Pancreas (tissue), 10 donors: Measurements from ENCODE around the gene CDC14B. TPM values are rescaled to one million over a fixed set of nuclear protein-coding genes. Genes with fewer than 3 reads are reported as not detected.
A peak's percentile ranks its signal among the peaks of the same experiment; 100 is the strongest.
"Not testable (repeated sequence)": the region's sequence is repeated elsewhere in the genome, so short reads cannot be mapped to it uniquely, and the experiment has no call there.

ENCODE experiments used
- ATAC-seq, 4 donors: fragments of 200-7000 bp; cut with Tn5 transposase; one replicate each; pipeline versions ENCODE4 v1.8.0 to v1.9.1; 2020; ENCODE audit warnings: mild to moderate bottlenecking in 4 of 4, moderate library complexity in 4 of 4
- DNase-seq, 6 donors: peaks; one replicate each; pipeline ENCODE4 v3.0.0-alpha.2; 2020
- FAIRE-seq: peaks from 2 replicates; lab custom pipeline; 2012; peaks lifted over from hg19 to GRCh38; lab: Jason Lieb, UNC
- H3K27ac ChIP-seq, 4 donors: fragments of 200-600 bp; sonication (generic); 1 replicate in 3 of 4; 2 replicates in 1 of 4; pipeline versions ENCODE4 v1.5.0 to v1.8.0; 2020
- H3K27me3 ChIP-seq, 4 donors: fragments of 200-600 bp; one replicate each; pipeline ENCODE4 v1.8.0; 2021
- H3K36me3 ChIP-seq, 3 donors: fragments of 200-600 bp; sonication (generic) in 1 of 3; one replicate each; pipeline versions ENCODE4 v1.5.0 to v1.8.0; 2020 to 2021
- H3K4me1 ChIP-seq, 3 donors: fragments of 200-600 bp; one replicate each; pipeline ENCODE4 v1.8.0; 2021
- H3K4me3 ChIP-seq, 4 donors: fragments of 200-600 bp; sonication (generic) in 2 of 4; one replicate each; pipeline versions ENCODE4 v1.5.0 to v1.8.0; 2020 to 2021
- H3K9me3 ChIP-seq, 4 donors: fragments of 200-600 bp; one replicate each; pipeline ENCODE4 v1.8.0; 2021
- WGBS, 2 donors: extraction: QIAGEN DNeasy Blood & Tissue Kit; methylation state at CpG; one replicate each; pipeline ENCODE4 v1.1.7; 2013; 5-methylcytosine and 5-hydroxymethylcytosine counted together
- intact Hi-C, 3 donors: fragments of 100-400 bp; cut with DNase I; formaldehyde crosslinking; loops; one replicate each; pipeline versions ENCODE4 v1.11.1 to v1.14.2; 2022
- polyA plus RNA-seq, 2 donors: library from polyadenylated mRNA; stranded (reverse); fragments of 200-250 nt; gene quantifications; one replicate each; pipeline ENCODE4 v1.2.3, GENCODE V29; 2013
- total RNA-seq, 6 donors: library from RNA; stranded (reverse); fragmentation: NEBNext Ultra II Directional in 4 of 6; extraction: Animal tissue kit (Norgen Biotek cat#: 25700) in 4 of 6; gene quantifications; one replicate each; pipeline versions ENCODE4 v1.2.1 to v1.2.4, GENCODE V29; 2021 to 2023
- TF ChIP-seq, protein P1 (sequence below), 4 donors: fragments of 200-600 bp; sonication (generic) in 3 of 4; IDR thresholded peaks; one replicate each; pipeline versions ENCODE4 v1.5.0 to v1.8.0; 2021; ENCODE audit warnings: antibody characterized with exemption in 4 of 4
- donor health status: healthy with polysubstance abuse.
- donor health status: DM: no; HTN: no; CAD: no; lungs with moderate emphysema.
- donor health status: DM: no; HTN: no; CAD: no.
- donor health status: control.
- donor health status: control.
- donor health status: Bipolar disorder and iron deficiency.
- donor health status: DM: yes; HTN: yes; CAD: no.
- donor health status: DM: no; HTN: no; CAD: no.
- donor health status: DM: no; HTN: no; CAD: no.
- donor health status: DM: yes; HTN: yes; CAD: no.

CDC14B gene
- total and polyA plus RNA-seq, 8 donors: 4.6 to 19.3 (median 11.4) TPM

DNA sequence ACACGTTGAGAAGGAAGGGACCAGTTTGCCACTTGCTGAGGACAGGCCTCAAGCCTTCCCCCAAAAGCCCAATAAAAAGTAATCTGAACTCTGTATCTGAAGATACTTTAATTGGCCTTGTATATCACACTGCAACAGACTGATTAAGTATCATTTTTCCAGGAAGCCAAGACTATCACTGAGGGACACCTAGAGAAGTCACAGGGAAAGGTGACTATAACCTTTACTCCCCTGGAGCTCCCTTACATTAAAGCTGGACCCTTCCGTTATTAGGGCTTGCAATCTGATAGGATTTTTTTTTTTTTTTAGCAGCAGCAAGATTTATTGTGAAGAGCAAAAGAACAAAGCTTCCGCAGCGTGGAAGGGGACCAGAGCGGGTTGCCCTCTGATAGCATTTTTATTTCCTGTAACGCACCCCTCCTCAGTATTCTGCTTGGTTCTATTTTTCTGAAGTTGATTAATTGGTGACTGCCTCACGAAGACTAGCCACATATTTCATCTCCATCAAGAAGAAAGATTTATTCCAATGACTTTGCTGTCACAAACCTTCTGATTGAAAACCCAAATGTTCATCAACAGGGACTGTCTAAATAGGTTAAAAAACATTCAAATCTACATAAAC, 2.7 kb downstream of the CDC14B start:
- no peak for FAIRE-seq
- Histone ChIP-seq H3K27me3 (no peaks in the 10 kb centered on the region), H3K4me3 (no peak overlapping the region), H3K4me1 (peaks cover 0 to 7% (median 0%) of the 10 kb centered on the region in 3 donors), H3K9me3 (no peaks in the 10 kb centered on the region), H3K27ac (no peak overlapping the region), H3K36me3 (no peaks in the 10 kb centered on the region)
- intact Hi-C loops: no loop called here
- ATAC-seq: no peak
- TF ChIP-seq, protein P1, sequence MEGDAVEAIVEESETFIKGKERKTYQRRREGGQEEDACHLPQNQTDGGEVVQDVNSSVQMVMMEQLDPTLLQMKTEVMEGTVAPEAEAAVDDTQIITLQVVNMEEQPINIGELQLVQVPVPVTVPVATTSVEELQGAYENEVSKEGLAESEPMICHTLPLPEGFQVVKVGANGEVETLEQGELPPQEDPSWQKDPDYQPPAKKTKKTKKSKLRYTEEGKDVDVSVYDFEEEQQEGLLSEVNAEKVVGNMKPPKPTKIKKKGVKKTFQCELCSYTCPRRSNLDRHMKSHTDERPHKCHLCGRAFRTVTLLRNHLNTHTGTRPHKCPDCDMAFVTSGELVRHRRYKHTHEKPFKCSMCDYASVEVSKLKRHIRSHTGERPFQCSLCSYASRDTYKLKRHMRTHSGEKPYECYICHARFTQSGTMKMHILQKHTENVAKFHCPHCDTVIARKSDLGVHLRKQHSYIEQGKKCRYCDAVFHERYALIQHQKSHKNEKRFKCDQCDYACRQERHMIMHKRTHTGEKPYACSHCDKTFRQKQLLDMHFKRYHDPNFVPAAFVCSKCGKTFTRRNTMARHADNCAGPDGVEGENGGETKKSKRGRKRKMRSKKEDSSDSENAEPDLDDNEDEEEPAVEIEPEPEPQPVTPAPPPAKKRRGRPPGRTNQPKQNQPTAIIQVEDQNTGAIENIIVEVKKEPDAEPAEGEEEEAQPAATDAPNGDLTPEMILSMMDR (IDR thresholded peaks at IDR 0.05): no peak
- 81 to 88% methylated on average over 7 of the region's 7 CpGs for WGBS, 2 donors
- DNase-seq: no peak

DNA sequence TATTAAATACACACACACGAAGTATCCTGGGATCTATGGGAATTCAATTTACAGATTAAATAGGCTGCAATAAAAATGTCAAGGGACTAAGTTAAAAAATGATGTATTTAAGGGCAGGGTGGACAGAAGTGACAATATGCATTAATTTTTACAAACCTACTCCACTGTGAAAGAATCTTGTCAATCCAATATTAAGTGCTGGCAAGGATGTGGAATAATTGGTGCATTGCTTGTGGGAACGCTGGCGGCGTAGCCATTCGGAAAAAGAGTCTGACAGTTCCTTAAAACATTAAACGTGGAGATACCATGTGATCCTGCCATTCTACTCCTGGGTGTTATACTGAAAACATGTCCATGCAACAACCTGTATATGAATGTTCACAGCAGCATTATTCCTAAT, 4.2 kb downstream of the CDC14B start:
- intact Hi-C loops: no loop called here
- FAIRE-seq (no peak), ATAC-seq (no peak), DNase-seq (no peak)
- Histone ChIP-seq H3K9me3 (no peaks in the 10 kb centered on the region), H3K27me3 (no peaks in the 10 kb centered on the region), H3K27ac (no peak overlapping the region), H3K36me3 (no peaks in the 10 kb centered on the region), H3K4me3 (no peak overlapping the region), H3K4me1 (peaks cover 0 to 14% (median 0%) of the 10 kb centered on the region in 3 donors)
- 87 to 92% methylated on average over 6 of the region's 6 CpGs for WGBS, 2 donors
- TF ChIP-seq, protein P1 (IDR thresholded peaks at IDR 0.05): no peak

DNA sequence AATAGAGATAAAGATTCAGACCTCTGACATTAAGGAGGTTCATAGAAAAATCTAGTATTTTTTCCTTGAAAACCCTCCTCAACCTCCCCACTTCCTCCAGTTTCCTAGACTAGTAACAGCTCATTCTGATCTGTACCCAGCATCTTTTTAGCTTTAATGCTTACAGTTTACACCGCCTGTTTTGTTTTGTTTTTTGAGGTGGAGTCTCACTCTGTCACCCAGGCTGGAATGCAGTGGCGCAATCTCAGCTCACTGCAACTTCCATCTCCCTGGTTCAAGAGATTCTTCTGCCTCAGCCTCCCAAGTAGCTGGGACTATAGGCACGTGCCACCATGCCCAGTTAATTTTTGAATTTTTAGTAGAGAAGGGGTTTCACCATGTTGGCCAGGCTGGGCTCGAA, 5.0 kb downstream of the CDC14B start:
- WGBS, 2 donors: 85 to 90% methylated on average over 4 of the region's 4 CpGs

DNA sequence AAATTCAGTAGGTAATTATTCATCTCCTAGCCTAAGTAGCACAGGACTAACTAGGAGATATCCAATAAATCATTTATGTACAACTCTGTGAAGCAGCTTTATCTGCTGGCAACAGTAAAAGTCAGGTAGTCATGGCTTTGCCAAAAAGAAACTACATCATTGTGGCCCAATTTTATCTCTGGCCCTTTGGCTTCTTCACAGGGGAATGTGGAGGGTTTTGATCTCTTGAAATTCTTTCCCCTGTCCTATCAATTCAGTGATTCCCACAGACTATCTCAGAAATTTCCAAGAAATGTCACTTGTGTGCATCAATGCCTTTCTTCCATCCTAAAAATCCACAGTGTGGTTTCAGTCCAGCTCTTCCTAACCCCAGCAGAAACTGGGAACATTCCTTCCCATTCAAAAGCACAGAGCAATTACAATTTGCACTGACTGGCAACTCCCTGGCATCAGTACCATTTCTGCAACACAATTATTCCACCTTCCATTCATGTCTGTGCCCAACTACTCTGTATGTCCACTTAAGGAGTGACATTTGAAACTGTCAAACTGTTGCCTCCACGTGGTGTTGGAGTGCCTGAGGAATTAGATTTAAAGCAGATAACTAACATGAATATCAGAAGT, 6.6 kb downstream of the CDC14B start:
- FAIRE-seq (no peak), ATAC-seq (peak in 1 of 4 donors; percentile 20), DNase-seq (no peak)
- TF ChIP-seq, protein P1 (IDR thresholded peaks at IDR 0.05): no peak
- peaks cover 0 to 14% (median 0%) of the 10 kb centered on the region in 3 donors for H3K4me1 ChIP-seq
- no peak overlapping the region for H3K4me3 ChIP-seq
- H3K9me3 ChIP-seq: no peaks in the 10 kb centered on the region
- no peak overlapping the region for H3K27ac ChIP-seq
- 9 to 19% methylated on average over 1 of the region's 1 CpG for WGBS, 2 donors
- no peaks in the 10 kb centered on the region for H3K36me3 ChIP-seq
- no peaks in the 10 kb centered on the region for H3K27me3 ChIP-seq
- intact Hi-C loops: no loop called here

More for the DNA sequence above, 5.0 kb downstream of the CDC14B start:
- H3K27ac ChIP-seq, H3K4me3 ChIP-seq, H3K27me3 ChIP-seq, intact Hi-C loops, H3K36me3 ChIP-seq, FAIRE-seq, DNase-seq, ATAC-seq, H3K9me3 ChIP-seq: not testable (repeated sequence)
- H3K4me1 ChIP-seq: peaks cover 0 to 14% (median 0%) of the 10 kb centered on the region in 3 donors

DNA sequence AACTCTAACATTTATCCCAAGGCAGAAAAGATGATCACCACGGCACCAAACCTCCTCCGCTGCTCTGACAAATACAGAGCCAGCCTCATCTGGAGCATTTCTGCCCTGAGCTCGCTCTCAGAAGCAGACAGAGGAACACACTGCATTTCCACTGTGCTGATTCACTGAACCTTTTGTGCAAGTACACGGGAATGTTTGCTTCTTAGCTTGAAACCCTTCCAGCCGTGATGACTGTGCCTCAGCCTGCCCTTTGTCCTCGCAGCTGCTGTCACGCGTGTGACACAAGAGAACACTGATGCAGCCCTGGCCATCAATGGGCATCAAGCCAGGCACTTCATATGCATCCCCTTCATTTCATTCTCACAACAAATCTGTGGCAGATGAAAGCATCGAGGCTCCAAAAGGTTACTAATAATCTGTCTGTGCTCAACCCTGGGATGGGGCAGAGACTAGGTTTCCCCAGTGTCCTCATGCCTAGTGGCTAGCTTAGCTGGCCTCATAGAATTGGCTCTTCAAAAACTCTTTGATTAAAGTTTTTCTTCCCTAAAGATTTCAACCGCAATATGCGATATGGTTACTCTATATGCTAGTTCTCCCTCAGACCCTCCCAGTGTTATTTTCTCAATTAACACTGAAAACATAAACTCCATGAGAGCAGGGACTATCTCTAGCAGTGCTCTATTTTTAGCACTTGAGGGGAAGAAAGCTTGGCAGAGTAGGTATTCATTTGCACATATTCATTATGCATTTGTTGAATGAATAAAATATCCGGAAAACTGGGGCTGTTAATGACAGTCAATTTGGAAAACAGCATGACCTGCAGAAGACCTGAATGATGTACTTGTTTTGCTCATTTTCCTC, 7.3 kb downstream of the CDC14B start:
- FAIRE-seq (no peak), ATAC-seq (peak; percentile 82 to 95 (median 92)), DNase-seq (peak in 4 of 6 donors; percentile 35 to 46 (median 42))
- intact Hi-C loops: no loop called here
- Histone ChIP-seq H3K9me3 (no peaks in the 10 kb centered on the region), H3K27ac (peak overlapping the region in 2 of 4 donors; percentile 3 to 23), H3K36me3 (no peaks in the 10 kb centered on the region), H3K4me1 (peaks cover 0 to 14% (median 0%) of the 10 kb centered on the region in 3 donors), H3K4me3 (no peak overlapping the region), H3K27me3 (no peaks in the 10 kb centered on the region)
- TF ChIP-seq, protein P1 (IDR thresholded peaks at IDR 0.05): no peak
- WGBS, 2 donors: 32 to 34% methylated on average over 12 of the region's 12 CpGs
